ENCODE data around the gene FBXO27. TPM values are rescaled to one million over a fixed set of nuclear protein-coding genes. Genes with fewer than 3 reads are reported as not detected.
A peak's percentile ranks its signal among the peaks of the same experiment; 100 is the strongest.
"Not testable (repeated sequence)": the region's sequence is repeated elsewhere in the genome, so short reads cannot be mapped to it uniquely, and the experiment has no call there.

The FBXO27 gene
- total RNA-seq (2014; rRNA removed; shearing (Covaris generic); ENCODE audit: low replicate concordance), result not detected in 2 replicates

DNA sequence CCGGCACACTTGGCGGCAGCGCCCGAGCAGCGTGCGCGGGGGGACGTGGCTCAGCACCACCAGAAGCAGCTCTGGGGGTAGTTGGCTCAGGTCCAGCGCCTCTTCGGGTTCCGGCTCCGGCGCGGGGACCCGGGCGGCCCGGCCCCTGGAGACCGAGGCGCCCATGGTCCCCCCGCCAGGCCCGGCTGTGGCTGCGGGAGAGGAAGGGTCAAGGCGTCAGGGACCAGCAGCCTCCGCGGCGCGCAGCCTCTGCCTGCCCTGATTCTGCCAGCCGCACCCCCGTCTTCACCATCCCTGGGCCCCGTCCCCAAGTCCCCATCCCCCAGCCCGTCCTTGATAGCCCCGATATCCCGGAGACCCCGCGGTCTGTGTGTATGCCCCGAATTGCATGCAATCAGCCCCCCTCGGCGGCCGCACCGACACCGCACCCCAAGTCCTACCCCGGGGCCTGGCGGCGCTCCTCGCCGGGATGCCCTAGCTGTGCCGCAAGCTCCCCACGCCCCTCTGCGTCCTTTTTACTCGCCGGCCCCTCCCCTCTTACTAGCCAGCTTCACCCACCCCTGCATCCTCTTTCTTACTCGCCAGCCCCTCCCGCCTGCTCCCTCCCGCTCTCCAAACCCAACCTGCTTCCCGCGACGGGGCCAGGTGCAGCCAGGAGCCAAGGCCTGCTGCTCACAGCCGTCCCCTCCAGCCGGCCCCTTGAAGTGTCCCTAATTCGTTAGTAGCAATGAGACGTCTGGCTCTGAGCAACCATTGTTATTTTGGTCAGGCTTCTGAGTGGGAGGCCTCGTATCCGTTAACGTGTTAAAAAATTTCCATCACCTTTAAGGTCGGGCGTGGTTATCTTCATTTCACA lies at the start of gene FBXO27:
Gene FBXO27, minus strand, starts transcription at position 487 of the 856 bp plus-strand sequence. Its CDS starts 322 bp downstream, at position 165.
- Histone ChIP-seq H3K9me3 (ENCODE audit: low read length) (no peaks in the 10 kb centered on the region), H3K79me2 (ENCODE audit: low read length) (no peaks in the 10 kb centered on the region), H3K4me3 (ENCODE audit: low read length) (peak within 1 kb of the TSS; percentile 71; the same call in 1 of the 2 replicates), H4K20me1 (ENCODE audit: insufficient read depth, low read depth, low read length) (no peaks in the 10 kb centered on the region), H3K36me3 (ENCODE audit: insufficient read depth, low read length) (no peaks in the 10 kb centered on the region), H2AFZ (ENCODE audit: low read length) (0 out of 2 replicates have a peak within 1 kb of the TSS, but pooled peaks have one; percentile 71), H3K4me2 (ENCODE audit: low read depth, low read length, poor library complexity, severe bottlenecking) (peak within 1 kb of the TSS; percentile 93), H3K4me1 (ENCODE audit: low read length) (peaks cover 16% of the 10 kb centered on the region), H3K9ac (ENCODE audit: low read length) (no peak within 1 kb of the TSS; the same call in 1 of the 2 replicates), H3K9me2 (replicated peaks; ENCODE audit: insufficient read depth, low read length) (no peaks in the 10 kb centered on the region), H3K27me3 (ENCODE audit: low read length) (no peaks in the 10 kb centered on the region), H3K27ac (ENCODE audit: low read length) (no peak within 1 kb of the TSS)
- no peak for DNase-seq

DNA sequence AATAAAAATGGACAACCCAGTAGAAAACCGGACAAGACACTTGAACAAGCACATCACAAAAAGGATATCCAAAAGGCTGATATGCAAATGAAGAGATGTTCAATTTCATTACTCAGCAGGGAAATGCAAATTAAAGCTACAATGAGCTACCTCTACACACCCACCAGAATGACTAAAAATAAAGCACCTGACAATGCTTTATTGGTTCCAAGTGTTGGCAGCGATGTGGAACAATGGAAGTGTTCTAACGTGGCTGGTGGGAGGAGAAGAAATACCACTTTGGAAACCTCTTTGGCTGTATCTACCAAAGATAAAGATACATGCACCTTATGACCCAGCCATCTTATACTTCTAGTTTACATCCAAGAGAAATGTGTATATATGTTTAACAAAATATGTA lies 48.1 kb upstream of the FBXO27 start:
- no peak for DNase-seq
- no peaks in the 10 kb centered on the region for H3K36me3 ChIP-seq (ENCODE audit: insufficient read depth, low read length)
- peaks cover 2% of the 10 kb centered on the region; the same call in 1 of the 2 replicates for H3K4me1 ChIP-seq (ENCODE audit: low read length)
- no peaks in the 10 kb centered on the region for H3K9me3 ChIP-seq (ENCODE audit: low read length)
- no peaks in the 10 kb centered on the region for H3K27me3 ChIP-seq (ENCODE audit: low read length)
- no peak overlapping the region for H3K9ac ChIP-seq (ENCODE audit: low read length)
- H3K4me2 ChIP-seq (ENCODE audit: low read depth, low read length, poor library complexity, severe bottlenecking), result no peak overlapping the region
- no peaks in the 10 kb centered on the region for H3K79me2 ChIP-seq (ENCODE audit: low read length)
- no peaks in the 10 kb centered on the region for H3K9me2 ChIP-seq (replicated peaks; ENCODE audit: insufficient read depth, low read length)
- no peak overlapping the region for H2AFZ ChIP-seq (ENCODE audit: low read length)
- H3K4me3 ChIP-seq (ENCODE audit: low read length), result no peak overlapping the region
- H3K27ac ChIP-seq (ENCODE audit: low read length), result no peak overlapping the region
- no peaks in the 10 kb centered on the region for H4K20me1 ChIP-seq (ENCODE audit: insufficient read depth, low read depth, low read length)

DNA sequence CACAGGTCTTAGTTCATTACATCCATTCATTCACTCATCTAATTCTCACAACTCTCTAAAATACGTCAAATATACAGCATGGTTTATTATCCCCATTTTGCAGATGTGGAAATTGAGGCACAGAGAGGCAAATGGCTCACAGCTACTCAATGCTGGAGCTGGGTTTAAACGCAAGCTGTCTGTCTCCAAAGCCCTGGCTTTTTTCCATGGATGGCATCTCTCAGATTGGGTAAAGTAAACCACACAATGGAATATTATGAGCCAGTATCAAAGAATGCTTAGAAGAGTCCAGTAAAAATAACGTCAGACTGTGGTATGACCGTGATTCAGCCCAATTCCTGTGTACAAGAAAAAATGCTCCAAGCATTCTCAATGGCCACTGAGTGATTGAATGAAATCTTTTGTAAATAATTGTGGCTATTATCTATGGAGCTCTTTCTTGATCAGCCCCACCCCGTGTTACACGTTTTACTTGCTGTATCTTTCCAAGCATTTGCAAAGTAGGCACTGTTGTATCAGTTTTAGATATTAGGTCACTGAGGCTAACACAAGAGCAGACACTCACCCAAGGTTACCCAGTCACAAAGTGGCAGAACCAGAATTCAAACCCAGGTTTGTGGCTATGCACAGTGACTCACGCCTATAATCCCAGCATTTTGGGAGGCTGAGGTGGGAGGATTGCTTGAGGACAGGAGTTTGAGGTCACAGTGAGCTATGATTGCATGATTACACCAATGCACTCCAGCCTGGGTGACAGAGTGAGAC lies 46.3 kb upstream of the FBXO27 start:
- H3K4me2 ChIP-seq (ENCODE audit: low read depth, low read length, poor library complexity, severe bottlenecking), result no peak overlapping the region
- H3K27me3 ChIP-seq (ENCODE audit: low read length), result no peaks in the 10 kb centered on the region
- no peak overlapping the region for H3K4me3 ChIP-seq (ENCODE audit: low read length)
- DNase-seq, result no peak
- H3K9me2 ChIP-seq (replicated peaks; ENCODE audit: insufficient read depth, low read length), result no peaks in the 10 kb centered on the region
- no peaks in the 10 kb centered on the region for H3K79me2 ChIP-seq (ENCODE audit: low read length)
- H2AFZ ChIP-seq (ENCODE audit: low read length), result no peak overlapping the region
- H3K27ac ChIP-seq (ENCODE audit: low read length), result no peak overlapping the region
- no peaks in the 10 kb centered on the region for H3K36me3 ChIP-seq (ENCODE audit: insufficient read depth, low read length)
- H3K9me3 ChIP-seq (ENCODE audit: low read length), result no peaks in the 10 kb centered on the region
- H3K9ac ChIP-seq (ENCODE audit: low read length), result no peak overlapping the region
- H3K4me1 ChIP-seq (ENCODE audit: low read length), result peaks cover 4% of the 10 kb centered on the region
- H4K20me1 ChIP-seq (ENCODE audit: insufficient read depth, low read depth, low read length), result no peaks in the 10 kb centered on the region

DNA sequence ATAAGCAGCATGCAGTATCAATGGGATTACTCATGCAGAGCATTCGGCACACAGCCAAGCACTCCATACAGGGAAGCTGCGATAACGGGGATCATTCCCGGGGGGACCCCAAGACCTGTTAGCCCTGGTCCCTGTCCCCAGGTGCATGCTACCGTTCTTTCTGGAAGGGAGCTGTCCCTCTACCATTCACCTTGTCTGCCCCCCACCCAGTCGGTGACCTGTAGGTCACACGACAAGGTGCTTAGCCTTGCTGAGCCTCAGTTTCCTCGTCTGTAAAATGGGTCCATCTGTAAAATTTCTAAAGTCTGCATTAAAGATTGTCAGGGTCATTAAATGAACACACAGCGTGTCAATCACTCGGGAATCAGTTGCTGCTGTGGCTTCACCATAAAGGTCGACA lies 45.0 kb upstream of the FBXO27 start:
- Histone ChIP-seq H4K20me1 (ENCODE audit: insufficient read depth, low read depth, low read length) (no peaks in the 10 kb centered on the region), H2AFZ (ENCODE audit: low read length) (no peak overlapping the region), H3K9ac (ENCODE audit: low read length) (no peak overlapping the region), H3K9me2 (replicated peaks; ENCODE audit: insufficient read depth, low read length) (no peaks in the 10 kb centered on the region), H3K4me1 (ENCODE audit: low read length) (peaks cover 7% of the 10 kb centered on the region), H3K4me2 (ENCODE audit: low read depth, low read length, poor library complexity, severe bottlenecking) (no peak overlapping the region), H3K27ac (ENCODE audit: low read length) (no peak overlapping the region), H3K9me3 (ENCODE audit: low read length) (no peaks in the 10 kb centered on the region), H3K36me3 (ENCODE audit: insufficient read depth, low read length) (no peaks in the 10 kb centered on the region), H3K27me3 (ENCODE audit: low read length) (no peaks in the 10 kb centered on the region), H3K79me2 (ENCODE audit: low read length) (no peaks in the 10 kb centered on the region), H3K4me3 (ENCODE audit: low read length) (no peak overlapping the region)
- no peak for DNase-seq

DNA sequence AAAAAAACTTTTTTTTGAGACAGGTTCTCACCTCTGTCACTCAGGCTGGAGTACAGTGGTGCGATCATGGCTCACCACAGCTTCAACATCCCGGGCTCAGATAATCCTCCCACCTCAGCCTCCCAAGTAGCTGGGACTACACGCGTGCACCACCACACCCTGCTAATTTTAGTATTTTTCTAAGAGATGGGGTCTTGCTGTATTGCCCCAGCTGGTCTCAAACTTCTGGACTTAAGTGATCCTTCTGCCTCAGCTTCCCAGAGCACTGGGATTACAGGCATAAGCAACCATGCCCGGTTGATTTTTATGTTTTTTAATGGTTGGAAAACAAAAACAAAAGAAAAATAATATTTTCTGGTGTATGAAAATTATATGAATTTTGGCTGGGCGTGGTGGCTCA lies 42.6 kb upstream of the FBXO27 start:
- no peak overlapping the region for H3K27ac ChIP-seq (ENCODE audit: low read length)
- no peaks in the 10 kb centered on the region for H3K27me3 ChIP-seq (ENCODE audit: low read length)
- H3K9ac ChIP-seq (ENCODE audit: low read length), result no peak overlapping the region

DNA sequence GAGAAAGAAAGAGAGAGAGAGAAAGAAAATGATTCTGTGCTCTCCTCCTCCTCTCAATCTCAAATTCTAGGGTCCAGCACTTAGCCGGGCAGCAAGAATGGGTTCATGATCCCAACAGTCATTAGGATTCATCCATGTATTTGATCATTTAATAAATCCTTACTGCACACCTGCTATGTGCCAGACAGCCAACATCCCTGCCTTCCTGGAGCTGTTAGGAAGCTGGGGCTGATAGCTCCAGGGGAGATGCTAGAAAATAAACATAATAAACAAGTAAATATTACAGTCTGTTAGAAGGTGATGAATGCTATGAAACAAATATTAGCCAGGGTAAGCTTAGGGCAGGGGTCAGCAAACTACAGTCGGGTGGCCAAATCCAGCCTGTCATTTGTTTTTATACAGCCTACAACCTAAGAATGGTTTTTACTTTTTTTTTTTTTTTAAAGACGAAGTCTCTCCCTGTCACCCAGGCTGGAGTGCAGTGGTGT lies 41.9 kb upstream of the FBXO27 start:
- H3K9me3 ChIP-seq (ENCODE audit: low read length), result no peaks in the 10 kb centered on the region
- H3K4me3 ChIP-seq (ENCODE audit: low read length), result no peak overlapping the region
- H3K9ac ChIP-seq (ENCODE audit: low read length), result no peak overlapping the region

More for the DNA sequence above, 42.6 kb upstream of the FBXO27 start:
- DNase-seq, result no peak
- Histone ChIP-seq H3K9me2 (replicated peaks; ENCODE audit: insufficient read depth, low read length) (no peaks in the 10 kb centered on the region), H2AFZ (ENCODE audit: low read length) (no peak overlapping the region), H3K4me3 (ENCODE audit: low read length) (no peak overlapping the region), H3K4me1 (ENCODE audit: low read length) (peaks cover 4% of the 10 kb centered on the region), H3K4me2 (ENCODE audit: low read depth, low read length, poor library complexity, severe bottlenecking) (no peak overlapping the region), H3K9me3 (ENCODE audit: low read length) (no peaks in the 10 kb centered on the region), H3K79me2 (ENCODE audit: low read length) (no peaks in the 10 kb centered on the region), H3K36me3 (ENCODE audit: insufficient read depth, low read length) (no peaks in the 10 kb centered on the region), H4K20me1 (ENCODE audit: insufficient read depth, low read depth, low read length) (no peaks in the 10 kb centered on the region)

GRCh38 chr19:39070888-39071287 lies 38.5 kb upstream of the FBXO27 start:
- H3K27me3 ChIP-seq (ENCODE audit: low read length), result no peaks in the 10 kb centered on the region
- no peak for DNase-seq
- no peaks in the 10 kb centered on the region for H3K9me3 ChIP-seq (ENCODE audit: low read length)
- H3K4me2 ChIP-seq (ENCODE audit: low read depth, low read length, poor library complexity, severe bottlenecking), result no peak overlapping the region
- no peak overlapping the region for H3K9ac ChIP-seq (ENCODE audit: low read length)
- no peak overlapping the region for H3K4me3 ChIP-seq (ENCODE audit: low read length)
- H3K27ac ChIP-seq (ENCODE audit: low read length), result no peak overlapping the region
- H3K36me3 ChIP-seq (ENCODE audit: insufficient read depth, low read length), result no peaks in the 10 kb centered on the region
- H4K20me1 ChIP-seq (ENCODE audit: insufficient read depth, low read depth, low read length), result no peaks in the 10 kb centered on the region
- H2AFZ ChIP-seq (ENCODE audit: low read length), result no peak overlapping the region
- no peaks in the 10 kb centered on the region for H3K79me2 ChIP-seq (ENCODE audit: low read length)
- peaks cover 4% of the 10 kb centered on the region for H3K4me1 ChIP-seq (ENCODE audit: low read length)
- no peaks in the 10 kb centered on the region for H3K9me2 ChIP-seq (replicated peaks; ENCODE audit: insufficient read depth, low read length)

More for the DNA sequence above, 41.9 kb upstream of the FBXO27 start:
- Histone ChIP-seq H3K4me2 (ENCODE audit: low read depth, low read length, poor library complexity, severe bottlenecking) (no peak overlapping the region), H3K27ac (ENCODE audit: low read length) (no peak overlapping the region), H3K9me2 (replicated peaks; ENCODE audit: insufficient read depth, low read length) (no peaks in the 10 kb centered on the region), H3K4me1 (ENCODE audit: low read length) (peaks cover 4% of the 10 kb centered on the region), H2AFZ (ENCODE audit: low read length) (no peak overlapping the region), H3K79me2 (ENCODE audit: low read length) (no peaks in the 10 kb centered on the region), H4K20me1 (ENCODE audit: insufficient read depth, low read depth, low read length) (no peaks in the 10 kb centered on the region), H3K36me3 (ENCODE audit: insufficient read depth, low read length) (no peaks in the 10 kb centered on the region), H3K27me3 (ENCODE audit: low read length) (no peaks in the 10 kb centered on the region)
- no peak for DNase-seq

GRCh38 chr19:39068259-39068658 lies 35.9 kb upstream of the FBXO27 start:
- not testable (repeated sequence) for H3K27ac ChIP-seq (ENCODE audit: low read length); H3K9ac ChIP-seq (ENCODE audit: low read length); H3K9me2 ChIP-seq (replicated peaks; ENCODE audit: insufficient read depth, low read length); H3K4me3 ChIP-seq (ENCODE audit: low read length); H3K27me3 ChIP-seq (ENCODE audit: low read length); H4K20me1 ChIP-seq (ENCODE audit: insufficient read depth, low read depth, low read length); DNase-seq; H2AFZ ChIP-seq (ENCODE audit: low read length); H3K36me3 ChIP-seq (ENCODE audit: insufficient read depth, low read length); H3K4me1 ChIP-seq (ENCODE audit: low read length); H3K9me3 ChIP-seq (ENCODE audit: low read length); H3K4me2 ChIP-seq (ENCODE audit: low read depth, low read length, poor library complexity, severe bottlenecking); H3K79me2 ChIP-seq (ENCODE audit: low read length)
